ENCODE measurements around the gene NRG2. TPM values are rescaled to one million over a fixed set of nuclear protein-coding genes. Genes with fewer than 3 reads are reported as not detected.

NRG2 gene
- total RNA-seq, 4 donors from 2014 or later: 2.5 to 21.2 (median 4.5) TPM; not detected in 1

DNA sequence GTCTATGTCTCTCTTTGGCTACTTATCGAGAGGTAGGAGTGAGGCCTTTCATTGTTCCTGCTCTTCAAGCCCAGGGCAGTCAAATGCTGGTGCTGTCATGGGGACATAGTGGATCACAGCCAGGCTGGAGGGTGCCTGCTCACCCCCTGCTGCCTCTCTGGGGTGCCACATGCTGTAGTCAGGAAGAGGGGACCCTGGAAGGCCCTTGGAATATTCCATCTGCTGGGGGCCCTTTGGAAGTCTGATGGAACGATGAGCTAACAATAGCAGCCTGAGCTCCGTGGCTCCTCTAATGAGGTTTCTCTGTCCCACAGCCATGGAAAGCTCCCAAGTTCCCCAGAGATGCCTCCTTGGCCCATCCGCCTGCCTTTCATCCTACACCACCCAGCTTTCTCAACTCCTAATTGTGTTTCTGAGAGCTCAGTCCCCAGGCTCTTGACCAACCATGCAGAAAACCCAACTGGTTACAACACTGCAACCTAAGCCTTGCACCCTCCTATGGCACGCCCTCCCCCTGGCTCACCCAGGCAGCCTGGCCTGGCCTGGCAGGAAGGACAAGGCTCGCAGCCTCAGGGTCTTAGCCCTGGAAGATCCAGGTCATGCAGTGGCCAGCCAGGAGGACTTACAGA lies 91.7 kb downstream of the NRG2 start:
- no peaks in the 10 kb centered on the region for H3K27me3 ChIP-seq
- no peak for TF ChIP-seq POLR2A (IDR thresholded peaks at IDR 0.05)
- TF ChIP-seq, protein P1, sequence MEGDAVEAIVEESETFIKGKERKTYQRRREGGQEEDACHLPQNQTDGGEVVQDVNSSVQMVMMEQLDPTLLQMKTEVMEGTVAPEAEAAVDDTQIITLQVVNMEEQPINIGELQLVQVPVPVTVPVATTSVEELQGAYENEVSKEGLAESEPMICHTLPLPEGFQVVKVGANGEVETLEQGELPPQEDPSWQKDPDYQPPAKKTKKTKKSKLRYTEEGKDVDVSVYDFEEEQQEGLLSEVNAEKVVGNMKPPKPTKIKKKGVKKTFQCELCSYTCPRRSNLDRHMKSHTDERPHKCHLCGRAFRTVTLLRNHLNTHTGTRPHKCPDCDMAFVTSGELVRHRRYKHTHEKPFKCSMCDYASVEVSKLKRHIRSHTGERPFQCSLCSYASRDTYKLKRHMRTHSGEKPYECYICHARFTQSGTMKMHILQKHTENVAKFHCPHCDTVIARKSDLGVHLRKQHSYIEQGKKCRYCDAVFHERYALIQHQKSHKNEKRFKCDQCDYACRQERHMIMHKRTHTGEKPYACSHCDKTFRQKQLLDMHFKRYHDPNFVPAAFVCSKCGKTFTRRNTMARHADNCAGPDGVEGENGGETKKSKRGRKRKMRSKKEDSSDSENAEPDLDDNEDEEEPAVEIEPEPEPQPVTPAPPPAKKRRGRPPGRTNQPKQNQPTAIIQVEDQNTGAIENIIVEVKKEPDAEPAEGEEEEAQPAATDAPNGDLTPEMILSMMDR (IDR thresholded peaks at IDR 0.05): no peak
- no peak for DNase-seq
- H3K27ac ChIP-seq: no peak overlapping the region
- H3K9me3 ChIP-seq: no peaks in the 10 kb centered on the region
- intact Hi-C loops (cut with DNase I; ENCODE audit: low total_unique reads): no loop called here
- H3K4me3 ChIP-seq: no peak overlapping the region
- H3K36me3 ChIP-seq: no peaks in the 10 kb centered on the region
- no peaks in the 10 kb centered on the region for H3K4me1 ChIP-seq

DNA sequence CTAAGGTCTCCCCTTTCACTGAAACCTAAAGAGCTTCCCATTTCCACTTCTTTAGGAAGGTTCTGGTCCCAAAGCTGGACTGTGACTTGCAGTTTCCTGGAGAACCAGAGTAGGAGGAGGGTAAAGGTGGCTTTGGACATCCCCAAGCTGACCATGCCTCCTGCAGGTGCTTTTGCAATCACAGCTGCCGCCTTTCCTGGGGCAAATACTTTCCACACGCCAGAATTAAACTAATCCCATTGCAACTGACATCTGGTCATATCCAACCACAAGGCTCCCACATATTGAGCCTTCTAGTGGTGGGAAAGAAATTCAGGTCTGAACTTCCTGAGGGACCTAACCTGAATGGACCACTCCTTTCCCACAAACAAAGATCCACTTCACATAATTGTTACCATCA lies 92.7 kb downstream of the NRG2 start:
- Histone ChIP-seq H3K4me3 (no peak overlapping the region), H3K9me3 (no peaks in the 10 kb centered on the region), H3K4me1 (no peaks in the 10 kb centered on the region), H3K27me3 (no peaks in the 10 kb centered on the region), H3K27ac (no peak overlapping the region), H3K36me3 (peaks cover 0 to 6% of the 10 kb centered on the region in 2 donors)
- intact Hi-C loops (cut with DNase I; ENCODE audit: low total_unique reads): no loop called here
- no peak for DNase-seq
- no peak for TF ChIP-seq POLR2A (IDR thresholded peaks at IDR 0.05)
- TF ChIP-seq, protein P1 (IDR thresholded peaks at IDR 0.05): no peak

DNA sequence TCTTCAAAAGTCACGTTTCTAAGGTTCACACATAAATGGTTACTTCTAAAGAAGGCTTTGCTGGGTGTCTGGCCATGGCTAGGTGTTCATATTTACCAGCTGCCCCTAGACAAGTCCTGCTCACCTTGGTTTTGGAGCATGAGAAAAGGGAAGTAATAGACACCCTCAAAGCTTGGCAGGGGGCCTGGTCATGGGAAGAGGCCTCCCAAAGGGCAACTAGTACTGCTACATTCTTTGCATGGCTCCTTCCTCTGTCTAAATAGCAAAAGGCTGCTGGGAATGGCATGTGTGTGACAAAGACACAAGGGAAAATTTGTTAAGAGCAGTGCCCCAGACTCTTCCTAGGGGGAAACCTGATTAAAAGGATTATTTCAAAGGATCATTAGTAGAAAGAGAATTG lies 93.4 kb downstream of the NRG2 start:
- TF ChIP-seq, protein P1 (IDR thresholded peaks at IDR 0.05): no peak
- TF ChIP-seq POLR2A (IDR thresholded peaks at IDR 0.05): no peak
- DNase-seq: no peak
- Histone ChIP-seq H3K36me3 (peaks cover 0 to 6% of the 10 kb centered on the region in 2 donors), H3K4me3 (no peak overlapping the region), H3K27ac (no peak overlapping the region), H3K9me3 (no peaks in the 10 kb centered on the region), H3K4me1 (no peaks in the 10 kb centered on the region), H3K27me3 (no peaks in the 10 kb centered on the region)
- intact Hi-C loops (cut with DNase I; ENCODE audit: low total_unique reads): no loop called here

DNA sequence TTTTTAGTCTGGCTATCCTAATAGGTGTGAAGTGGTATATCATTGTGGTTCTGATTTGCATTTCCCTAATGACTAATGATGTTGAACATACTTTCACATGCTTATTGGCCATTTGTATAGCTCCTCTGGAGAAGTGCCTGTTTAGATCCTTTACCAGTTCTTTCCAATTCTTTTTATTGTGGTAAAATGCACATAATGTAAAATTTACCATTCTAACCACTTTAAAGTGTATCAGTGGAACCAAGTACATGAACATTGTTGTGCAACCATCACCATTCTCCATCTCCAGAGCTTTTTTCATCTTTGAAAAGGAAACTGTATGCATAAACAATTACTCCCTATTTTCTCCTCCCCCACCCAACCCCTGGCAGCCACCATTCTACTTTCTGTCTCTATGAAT lies 95.4 kb downstream of the NRG2 start:
- DNase-seq: no peak
- TF ChIP-seq, protein P1 (IDR thresholded peaks at IDR 0.05): no peak
- TF ChIP-seq POLR2A (IDR thresholded peaks at IDR 0.05): no peak
- H3K4me3 ChIP-seq: no peak overlapping the region
- H3K4me1 ChIP-seq: no peaks in the 10 kb centered on the region
- peaks cover 0 to 6% of the 10 kb centered on the region in 2 donors for H3K36me3 ChIP-seq
- H3K27ac ChIP-seq: no peak overlapping the region
- intact Hi-C loops (cut with DNase I; ENCODE audit: low total_unique reads): no loop called here
- H3K27me3 ChIP-seq: no peaks in the 10 kb centered on the region
- H3K9me3 ChIP-seq: no peaks in the 10 kb centered on the region

DNA sequence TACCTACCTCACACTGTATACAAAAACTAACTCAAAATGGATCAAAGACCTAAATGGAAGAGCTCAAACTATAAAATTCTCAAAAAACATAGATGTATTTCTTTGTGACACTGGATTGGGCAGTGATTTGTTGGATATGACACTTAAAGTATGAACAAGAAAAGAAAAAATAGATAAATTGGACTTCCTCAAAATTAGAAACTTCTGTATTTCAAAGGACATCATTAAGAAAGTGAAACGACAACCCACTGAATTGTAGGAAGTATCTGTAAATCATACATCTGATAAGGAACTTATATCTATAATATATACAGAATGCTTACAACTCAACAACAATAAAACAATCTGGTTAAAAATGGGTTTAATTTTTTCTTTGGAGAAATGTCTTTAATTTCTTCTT lies 96.7 kb downstream of the NRG2 start:
- no peaks in the 10 kb centered on the region for H3K27me3 ChIP-seq
- peaks cover 0 to 3% of the 10 kb centered on the region in 2 donors for H3K9me3 ChIP-seq
- DNase-seq: no peak
- intact Hi-C loops (cut with DNase I; ENCODE audit: low total_unique reads): no loop called here
- H3K27ac ChIP-seq: no peak overlapping the region
- no peak for TF ChIP-seq POLR2A (IDR thresholded peaks at IDR 0.05)
- TF ChIP-seq, protein P1 (IDR thresholded peaks at IDR 0.05): no peak
- no peak overlapping the region for H3K4me3 ChIP-seq
- H3K4me1 ChIP-seq: no peaks in the 10 kb centered on the region
- peaks cover 0 to 6% of the 10 kb centered on the region in 2 donors for H3K36me3 ChIP-seq

All from uterus (tissue), 4 donors.